HS-27A (cell line): ENCODE results near the gene ELF3.
"Not testable (repeated sequence)": the region's sequence is repeated elsewhere in the genome, so short reads cannot be mapped to it uniquely, and the experiment has no call there.

Experiments
- DNase-seq: peaks from one replicate; pipeline ENCODE4 v3.0.0-alpha.2; 2012; ENCODE audit warnings: low read depth, missing footprints

Gene ELF3

DNA sequence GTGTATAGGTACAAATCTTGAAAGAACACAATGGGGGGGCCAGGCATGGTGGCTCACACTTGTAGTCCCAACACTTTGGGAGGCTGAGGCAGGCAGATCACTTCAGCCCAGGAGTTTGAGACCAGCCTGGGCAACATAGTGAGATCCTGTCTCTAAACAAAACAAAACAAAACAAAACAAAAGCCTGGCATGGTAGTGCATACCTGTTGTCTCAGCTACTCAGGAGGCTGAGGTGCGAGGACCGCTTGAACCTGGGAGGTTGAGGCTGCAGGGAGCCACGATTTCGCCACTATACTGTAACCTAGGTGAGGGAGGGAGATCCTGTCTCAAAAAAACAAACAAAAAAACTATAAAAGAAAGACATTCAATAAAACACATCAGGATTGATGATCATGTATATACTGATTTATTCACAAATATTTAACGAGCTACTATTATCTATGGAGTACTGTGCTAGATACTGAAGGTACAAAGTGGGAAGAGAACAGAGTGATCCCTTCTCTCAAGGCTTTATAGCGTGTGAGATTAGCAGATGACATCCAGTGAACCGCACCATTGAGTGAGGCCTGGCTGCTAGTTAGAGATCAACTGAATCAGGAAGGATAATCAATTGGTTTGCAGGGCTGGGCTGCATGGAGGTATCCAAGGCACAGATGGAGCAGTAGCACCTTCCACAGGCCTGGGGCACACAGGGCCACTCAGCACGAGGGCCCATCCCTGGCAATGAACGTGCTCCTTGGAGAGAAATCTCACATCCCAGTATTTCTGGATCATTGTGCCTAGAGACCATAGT is 26.4 kb downstream of the ELF3 start:
- no peak for DNase-seq

DNA sequence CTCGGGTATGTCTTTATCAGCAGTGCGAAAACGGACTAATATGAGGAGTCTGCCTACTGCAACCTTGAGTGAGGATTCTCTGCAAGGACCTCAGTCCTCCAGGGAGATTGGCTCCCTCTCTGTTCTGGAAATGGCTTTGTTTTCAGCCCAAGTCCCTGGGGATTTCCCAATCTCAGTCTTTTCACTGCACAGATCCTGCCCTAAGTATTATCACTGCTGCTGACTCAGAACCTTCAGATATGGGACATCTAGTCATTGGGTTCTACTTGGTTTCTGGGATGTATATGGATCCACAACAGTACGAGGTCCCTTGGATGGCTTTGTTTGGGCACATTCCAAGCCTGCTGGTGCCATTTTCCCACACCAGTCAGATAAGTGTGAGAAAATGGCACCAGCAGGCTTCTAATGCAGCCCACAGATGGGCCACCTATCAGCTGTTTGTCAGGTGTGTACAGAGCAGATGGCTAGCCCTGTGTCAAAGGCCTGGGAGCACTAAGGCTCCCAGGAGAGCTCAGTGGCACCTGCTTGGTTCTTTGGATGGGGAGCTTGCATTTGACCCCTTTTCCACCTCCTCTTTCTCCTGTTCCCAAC is 27.4 kb downstream of the ELF3 start:
- DNase-seq, result no peak

DNA sequence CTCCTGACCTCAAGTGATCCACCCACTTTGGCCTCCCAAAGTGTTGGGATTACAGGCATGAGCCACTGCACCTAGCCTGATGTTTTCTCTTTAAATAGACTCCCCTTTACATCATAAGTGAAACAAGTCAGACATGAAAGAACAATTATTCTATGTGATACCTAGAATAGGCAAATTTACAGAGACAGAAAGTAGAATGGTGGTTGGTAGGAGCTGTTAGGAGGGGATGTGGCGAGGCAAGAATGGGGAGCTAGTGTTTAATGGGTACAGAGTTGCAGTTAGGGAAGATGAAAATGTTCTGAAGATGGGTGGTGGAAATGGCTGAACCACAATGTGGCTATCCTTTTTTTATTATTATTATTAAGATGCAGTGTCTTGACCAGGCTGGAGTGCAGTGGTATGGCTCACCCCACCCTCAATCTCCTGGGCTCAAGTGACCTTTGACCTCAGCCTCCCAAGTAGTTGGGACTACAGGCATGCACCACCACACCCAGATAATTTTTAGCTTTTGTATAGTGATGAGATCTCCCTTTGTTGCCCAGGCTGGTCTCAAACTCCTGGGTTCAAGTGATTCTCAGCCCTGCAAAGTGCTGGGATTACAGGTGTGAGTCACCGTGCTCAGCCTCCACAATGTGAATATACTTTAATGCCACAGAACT is 28.4 kb downstream of the ELF3 start:
- no peak for DNase-seq

DNA sequence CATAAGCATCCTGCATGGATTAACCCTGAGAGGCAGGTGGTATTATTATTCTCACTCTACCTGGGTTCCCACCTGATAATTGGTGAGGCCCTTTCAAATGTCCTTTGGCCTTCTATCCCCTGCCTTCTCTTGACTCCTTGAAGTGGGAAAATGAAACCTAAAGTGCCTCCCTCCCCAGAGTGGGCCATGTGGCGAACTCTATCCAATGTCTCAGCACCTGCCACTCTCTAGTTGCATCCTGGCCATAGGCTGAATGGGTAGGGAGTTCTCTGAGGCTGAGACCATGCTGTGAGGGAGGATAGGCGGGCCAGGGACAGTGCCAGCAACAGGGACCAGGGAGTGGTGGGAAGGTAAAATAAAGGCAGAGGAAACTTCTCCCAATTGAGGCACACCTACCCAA is 35.3 kb downstream of the ELF3 start:
- no peak for DNase-seq

DNA sequence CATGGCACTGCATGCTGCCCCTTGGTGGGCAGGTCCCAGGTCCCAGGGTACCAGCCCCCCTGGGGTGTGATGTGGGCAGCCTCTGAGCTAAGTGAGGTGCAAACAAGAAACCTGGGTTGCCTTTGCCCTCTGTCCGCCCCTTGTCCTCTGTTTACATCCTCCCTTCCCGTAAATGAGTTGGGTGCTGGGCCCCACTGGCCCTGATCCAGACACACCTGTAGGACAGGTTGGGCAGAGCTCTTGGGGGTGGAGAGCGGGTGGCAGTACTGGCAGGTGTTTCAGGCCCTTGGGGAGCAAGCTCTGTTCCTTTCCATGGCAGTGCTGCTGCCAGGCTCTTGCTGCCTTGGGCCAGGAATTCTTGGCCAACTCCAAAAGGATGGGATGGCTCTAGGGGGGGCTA is 35.8 kb downstream of the ELF3 start:
- DNase-seq, result no peak

DNA sequence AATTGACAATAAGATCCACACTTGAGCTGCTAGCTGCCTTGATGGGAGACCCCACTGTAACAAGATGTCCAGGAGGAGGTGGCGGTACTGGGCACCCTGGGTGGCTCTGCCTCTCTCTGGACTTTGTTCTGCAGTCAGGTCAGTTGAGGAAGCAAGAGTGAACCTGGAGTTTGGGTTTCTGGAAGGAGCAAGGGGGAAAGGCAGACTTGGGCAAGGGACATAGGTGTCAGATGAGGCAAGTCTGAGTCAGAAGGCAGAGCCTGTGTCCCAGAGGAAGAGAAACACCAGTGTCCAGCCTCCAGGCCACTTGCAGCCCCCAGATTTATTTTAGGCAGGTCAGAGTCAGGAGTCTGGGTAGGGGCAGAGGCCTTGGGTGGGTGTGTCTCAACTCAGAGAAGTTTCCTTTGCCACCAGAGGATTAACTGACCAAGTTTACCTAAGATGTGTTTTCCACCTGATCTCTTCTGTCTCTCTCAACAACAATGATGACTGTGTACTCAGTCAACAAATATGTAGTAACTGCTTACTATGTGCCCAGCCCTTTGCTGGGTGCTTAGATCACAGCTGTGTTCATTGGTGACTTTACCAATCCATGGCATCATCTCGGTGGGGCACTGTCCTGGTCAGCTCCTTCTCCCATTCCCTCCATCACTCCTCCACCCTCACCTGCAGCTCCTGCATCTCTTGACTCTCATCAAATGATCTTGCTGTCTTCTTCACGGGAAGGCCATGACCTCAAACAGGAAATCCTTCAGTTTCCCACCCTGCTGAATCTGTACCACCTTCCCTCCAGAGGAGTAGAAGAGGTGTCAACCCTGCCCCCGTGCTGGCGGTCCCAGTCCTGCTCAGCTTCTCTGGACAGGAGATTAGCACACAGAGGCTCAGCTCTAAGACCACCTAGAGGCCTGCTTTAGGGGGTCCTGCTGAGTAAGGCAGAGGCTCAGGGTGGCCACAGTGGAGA is 36.6 kb downstream of the ELF3 start:
- DNase-seq, result no peak

DNA sequence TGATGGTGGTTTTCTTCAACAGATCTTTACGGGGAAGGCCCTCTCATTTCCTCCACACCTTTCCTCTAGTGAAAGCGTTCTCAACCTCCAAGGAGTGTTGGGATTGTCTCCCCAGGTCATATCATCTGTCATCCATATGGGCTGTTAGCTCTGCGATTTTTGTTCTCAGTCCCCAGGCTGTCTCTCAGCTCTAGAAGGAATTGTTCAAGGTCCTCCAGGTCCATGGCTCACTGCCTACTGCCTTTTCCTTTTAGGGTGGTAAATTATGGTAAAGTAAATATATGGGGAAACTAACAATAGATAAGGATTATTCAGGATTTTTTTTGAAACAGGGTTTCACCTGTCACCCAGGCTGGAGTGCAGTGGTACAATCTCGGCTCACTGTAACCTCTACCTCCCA is 37.6 kb downstream of the ELF3 start:
- DNase-seq, result no peak

DNA sequence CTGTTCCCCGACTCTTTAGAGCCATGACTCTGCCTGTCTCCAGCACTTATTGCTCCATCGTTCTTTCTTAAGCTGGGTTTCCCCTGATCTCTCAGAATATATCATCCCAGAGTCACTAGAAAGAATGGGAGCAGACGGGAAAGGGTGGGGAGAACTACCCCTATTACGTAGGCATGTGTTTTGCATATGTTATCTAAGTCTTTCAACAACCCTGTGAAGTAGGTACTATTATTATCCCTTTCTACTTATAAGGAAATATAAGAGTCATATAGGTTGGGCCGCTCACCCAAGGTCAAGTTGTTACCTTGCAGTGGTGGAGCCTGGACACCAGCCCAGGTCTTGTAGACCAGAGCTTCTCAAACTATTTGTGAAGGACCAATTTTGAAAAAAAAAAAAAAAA is 38.7 kb downstream of the ELF3 start:
- no peak for DNase-seq

DNA sequence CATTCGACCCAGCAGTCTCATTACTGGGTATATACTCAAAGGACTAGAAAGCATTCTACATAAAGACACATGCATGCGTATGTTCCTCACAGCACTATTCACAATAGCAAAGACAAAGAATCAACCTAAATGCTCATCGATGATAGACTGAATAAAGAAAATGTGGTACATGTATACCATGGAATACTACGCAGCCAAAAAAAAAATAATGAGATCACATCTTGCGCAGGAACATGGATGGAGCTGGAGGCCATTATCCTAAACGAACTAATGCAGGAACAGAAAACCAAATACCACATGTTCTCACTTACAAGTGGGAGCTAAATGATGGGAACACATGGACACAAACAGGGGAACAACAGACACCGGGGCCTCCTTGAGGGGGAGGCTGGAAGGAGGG is 43.7 kb downstream of the ELF3 start:
- no peak for DNase-seq

DNA sequence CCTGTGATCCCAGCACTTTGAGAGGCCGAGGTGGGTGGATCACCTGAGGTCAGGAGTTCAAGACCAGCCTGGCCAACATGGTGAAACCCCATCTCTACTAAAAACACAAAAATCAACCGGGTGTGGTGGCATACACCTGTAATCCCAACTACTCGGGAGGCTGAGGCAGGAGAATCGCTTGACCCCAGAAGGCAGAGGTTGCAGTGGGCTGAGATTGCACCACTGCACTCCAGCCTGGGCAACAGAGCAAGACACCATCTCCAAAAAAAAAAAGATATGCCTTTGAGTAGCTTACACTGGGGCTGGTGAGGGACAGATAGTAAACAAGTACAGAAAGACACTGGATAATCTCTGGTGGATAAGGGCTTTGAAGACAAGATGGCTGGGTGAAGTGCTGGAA is 44.3 kb downstream of the ELF3 start:
- DNase-seq, result not testable (repeated sequence)

DNA sequence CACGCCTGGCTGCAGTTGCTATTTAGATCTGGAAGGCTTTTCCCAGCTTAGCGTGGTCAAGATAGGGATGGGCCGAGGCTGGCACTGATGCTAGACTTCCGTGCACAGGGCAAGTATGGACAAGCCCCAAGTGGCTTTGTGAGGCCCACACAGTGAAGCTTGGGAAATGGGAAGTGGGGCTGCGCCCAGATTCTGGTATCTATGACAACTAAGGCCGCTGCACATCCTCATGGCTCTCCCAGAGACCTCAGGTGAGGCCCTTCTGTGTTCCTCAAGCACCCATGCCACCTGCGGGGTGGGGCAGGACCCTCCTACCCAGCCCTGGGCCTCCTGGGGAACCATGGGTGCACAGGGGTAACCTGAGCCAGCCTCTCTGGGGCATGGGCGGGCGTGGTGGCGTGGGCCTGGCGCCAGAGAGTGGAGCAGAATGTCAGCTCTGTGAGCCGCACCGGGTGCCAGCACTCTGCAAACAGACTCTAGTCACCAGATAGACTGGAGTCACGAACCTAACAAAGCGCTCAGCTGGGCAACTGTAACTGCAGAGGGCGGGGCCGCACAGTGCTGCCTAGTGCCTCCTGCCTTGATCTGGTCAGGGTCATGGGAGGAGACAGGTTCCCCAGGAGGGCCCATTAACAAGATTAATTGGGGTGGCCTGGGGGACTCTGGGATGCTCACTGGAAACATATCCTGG is 46.4 kb downstream of the ELF3 start:
- DNase-seq, result no peak

DNA sequence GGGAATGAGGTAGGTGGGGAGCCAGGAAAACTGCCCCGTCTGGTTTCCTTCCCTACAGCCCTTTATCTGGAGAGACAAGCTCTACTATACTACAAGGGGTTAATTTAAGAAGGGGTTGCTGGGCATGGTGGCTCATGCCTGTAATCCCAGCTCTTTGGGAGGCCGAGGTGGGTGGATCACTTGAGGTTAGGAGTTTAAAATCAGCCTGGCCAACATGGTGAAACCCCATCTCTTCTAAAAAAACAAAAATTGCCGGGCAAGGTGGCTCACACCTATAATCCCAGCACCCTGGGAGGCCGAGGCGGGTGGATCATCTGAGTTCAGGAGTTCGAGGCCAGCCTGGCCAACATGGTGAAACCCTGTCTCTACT is 46.9 kb downstream of the ELF3 start:
- not testable (repeated sequence) for DNase-seq

DNA sequence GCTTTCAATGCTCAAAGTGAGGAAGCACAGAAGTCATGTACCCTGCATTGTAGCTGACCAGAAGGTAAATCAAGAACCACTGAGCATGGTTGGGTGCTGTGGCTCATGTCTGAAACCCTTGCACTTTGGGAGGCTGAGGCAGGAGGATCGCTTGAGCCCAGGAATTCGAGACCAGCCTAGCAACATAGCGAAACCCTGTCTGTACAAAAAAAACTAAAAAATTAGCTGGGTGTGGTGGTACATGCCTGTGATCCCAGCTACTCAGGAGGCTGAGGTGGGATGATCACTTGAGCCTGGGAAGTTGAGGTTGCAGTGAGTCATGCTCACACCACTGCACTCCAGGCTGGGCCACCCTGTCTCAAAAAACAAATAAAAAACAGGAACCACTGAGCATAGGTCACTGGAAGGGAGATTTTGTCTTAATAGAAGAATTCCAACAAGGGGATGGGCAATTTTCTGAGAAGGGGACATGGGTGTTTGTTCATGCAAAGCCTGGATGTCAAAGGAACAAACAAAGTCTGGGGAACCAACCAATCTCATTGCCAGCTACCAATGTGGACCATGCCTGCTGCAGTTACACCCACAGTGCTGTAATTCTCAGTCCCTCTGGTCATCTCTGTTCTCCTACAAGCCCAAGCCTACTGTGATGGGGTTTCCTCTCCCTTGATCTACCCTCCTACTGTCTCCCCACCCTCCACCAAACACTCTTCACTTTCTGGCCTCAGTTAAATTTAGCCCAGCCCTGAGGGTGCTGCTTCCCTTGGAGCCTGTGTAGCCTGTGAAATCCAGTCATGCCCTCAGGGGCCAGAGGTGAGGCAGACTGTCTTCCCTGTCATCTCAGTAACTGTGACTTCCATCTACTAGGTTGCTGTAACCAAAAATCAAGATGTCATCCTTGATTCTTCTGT is 47.9 kb downstream of the ELF3 start:
- DNase-seq, result peak; percentile 33

DNA sequence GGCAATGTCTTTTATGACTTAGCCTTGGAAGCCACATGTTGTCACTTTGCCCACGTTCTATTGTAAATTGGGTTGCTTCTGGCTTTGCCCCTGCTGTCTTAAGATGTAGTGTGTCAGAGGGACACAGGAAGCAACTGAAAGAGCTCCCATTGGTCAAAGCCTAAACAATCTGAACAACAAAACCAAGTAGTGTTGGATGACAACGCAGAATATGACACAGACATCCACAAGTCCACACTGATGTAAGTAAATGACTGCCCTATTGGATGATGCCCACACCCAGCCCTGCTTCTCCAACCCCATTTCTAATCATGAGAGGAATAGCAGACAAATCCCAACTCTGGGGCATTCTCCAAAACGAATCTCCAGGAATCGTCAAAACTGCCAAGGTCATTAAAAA is 50.7 kb downstream of the ELF3 start:
- DNase-seq, result no peak

DNA sequence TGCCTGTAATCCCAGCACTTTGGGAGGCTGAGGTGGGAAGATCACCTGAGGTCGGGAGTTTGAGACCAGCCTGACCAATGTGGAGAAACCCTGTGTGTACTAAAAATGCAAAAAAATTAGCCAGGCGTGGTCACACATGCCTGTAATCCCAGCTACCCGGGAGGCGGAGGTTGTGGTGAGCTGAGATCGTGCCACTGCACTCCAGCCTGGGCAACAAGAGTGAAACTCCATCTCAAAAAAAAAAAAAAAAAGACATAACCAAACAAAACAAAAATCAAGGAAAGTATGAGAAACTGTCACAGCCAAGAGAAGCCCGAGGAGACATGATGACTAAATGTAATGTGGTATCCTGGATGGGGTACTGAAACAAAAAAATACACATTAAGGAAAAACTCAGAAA is 51.4 kb downstream of the ELF3 start:
- not testable (repeated sequence) for DNase-seq

DNA sequence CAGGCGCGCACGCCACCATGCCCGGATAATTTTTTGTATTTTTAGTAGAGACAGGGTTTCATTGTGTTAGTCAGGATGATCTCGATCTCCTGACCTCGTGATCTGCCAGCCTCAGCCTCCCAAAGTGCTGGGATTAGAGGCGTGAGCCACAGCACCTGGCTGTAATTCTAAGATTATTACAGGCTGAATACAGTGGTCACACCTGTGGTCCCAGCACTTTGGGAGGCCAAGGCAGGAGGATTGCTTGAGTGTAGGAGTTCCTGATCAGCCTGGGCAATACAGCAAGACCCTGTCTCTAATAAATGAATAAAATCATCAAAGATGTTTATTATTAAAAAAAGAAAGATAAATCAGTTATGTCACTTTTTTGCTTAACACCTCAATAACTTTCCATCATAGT is 52.2 kb downstream of the ELF3 start:
- DNase-seq, result not testable (repeated sequence)

DNA sequence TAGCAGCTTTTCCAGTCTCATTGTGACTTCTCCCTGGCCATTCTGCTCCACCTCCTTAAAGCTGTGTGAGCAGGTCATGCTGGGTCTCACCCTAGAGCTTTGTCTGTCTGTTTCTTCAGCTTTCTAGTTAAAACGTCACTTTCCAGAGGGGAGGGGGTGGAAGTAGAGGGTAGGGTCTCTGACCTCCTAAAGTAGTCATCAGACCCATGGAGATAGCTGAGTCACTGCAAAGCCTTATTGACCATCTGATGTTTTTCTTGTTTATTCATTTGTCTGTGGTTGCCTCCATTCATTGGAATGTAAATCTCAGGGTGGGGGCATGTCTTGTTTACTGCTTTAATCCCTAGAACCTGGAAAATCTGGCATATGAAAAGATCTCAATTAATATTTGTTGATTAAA is 52.7 kb downstream of the ELF3 start:
- no peak for DNase-seq

DNA sequence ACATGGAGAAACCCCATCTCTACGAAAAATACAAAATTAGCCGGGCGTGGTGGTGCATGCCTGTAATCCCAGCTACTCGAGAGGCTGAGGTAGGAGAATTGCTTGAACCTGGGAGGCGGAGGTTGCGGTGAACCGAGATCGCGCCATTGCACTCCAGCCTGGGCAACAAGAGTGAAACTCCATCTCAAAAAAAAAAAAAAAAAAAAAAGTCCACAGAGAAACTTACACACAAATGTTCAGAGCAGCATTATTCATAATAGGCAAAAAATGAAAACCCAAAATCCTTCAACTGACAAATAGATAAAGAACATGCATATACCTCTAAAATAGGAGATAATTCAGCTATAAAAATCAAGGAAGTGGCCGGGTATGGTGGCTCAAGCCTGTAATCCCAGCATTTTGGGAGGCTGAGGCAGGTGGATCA is 54.5 kb downstream of the ELF3 start:
- not testable (repeated sequence) for DNase-seq
